T47D (cell line): ENCODE measurements around the gene UCK2.
A peak's percentile ranks its signal among the peaks of the same experiment; 100 is the strongest.

Source experiments
- DNase-seq, 2 experiments: peaks; one replicate each; pipeline versions ENCODE4 v3.0.0 to v3.0.0-alpha.2; 2011 to 2012; ENCODE audit warnings: low read depth in 1 of 2, low spot score in 1 of 2
- JUND ChIP-seq: IDR thresholded peaks from 2 replicates; pipeline ENCODE4 v1.6.1; 2012; ENCODE audit warnings: low read depth
- in situ Hi-C: cut with HindIII; loops from 2 replicates; pipeline ENCODE4 v1.10.0; 2016; ENCODE audit warnings: low sequenced_read_pairs, low pct_unique_long_range_greater_than_20kb

Gene UCK2

GRCh38 chr1:165910764-165911421 is 83.5 kb downstream of the UCK2 start:
- in situ Hi-C loops: no loop called here
- TF ChIP-seq JUND: no peak
- no peak for DNase-seq

- TF ChIP-seq JUND: no peak
- in situ Hi-C loops: no loop called here
- DNase-seq: no peak
Observed at GRCh38 chr1:165911609-165912281, 84.3 kb downstream of the UCK2 start.

GRCh38 chr1:165912638-165913037 is 85.2 kb downstream of the UCK2 start:
- no peak for TF ChIP-seq JUND
- in situ Hi-C loops: no loop called here
- no peak for DNase-seq

- peak; percentile 72 to 87 for DNase-seq
- no peak for TF ChIP-seq JUND
- in situ Hi-C loops: no loop called here
Observed at GRCh38 chr1:165914136-165914798, 86.9 kb downstream of the UCK2 start.

DNA sequence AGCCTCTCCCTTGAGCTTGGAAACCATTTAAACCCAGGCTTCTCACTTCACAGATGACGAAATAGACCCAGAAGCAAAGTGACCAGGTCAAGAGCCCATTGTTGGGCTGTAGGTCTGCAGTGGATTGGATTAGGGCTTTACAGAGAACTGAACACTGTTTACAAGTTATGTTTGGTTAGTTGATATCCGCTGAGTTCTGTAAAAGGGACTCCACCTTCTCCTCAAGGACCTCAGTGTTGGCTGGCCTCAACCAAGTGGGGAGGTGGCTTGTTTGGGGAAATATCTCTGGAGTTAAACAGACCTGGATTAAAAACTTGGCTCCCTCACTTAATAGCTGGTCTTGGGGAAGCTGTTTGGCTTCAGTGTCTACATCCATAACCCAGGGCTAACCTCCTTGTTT is 88.1 kb downstream of the UCK2 start:
- in situ Hi-C loops: no loop called here
- DNase-seq: no peak
- TF ChIP-seq JUND: no peak

- no peak for TF ChIP-seq JUND
- DNase-seq: no peak
- in situ Hi-C loops: no loop called here
Observed at GRCh38 chr1:165915932-165916348, 88.5 kb downstream of the UCK2 start.

DNA sequence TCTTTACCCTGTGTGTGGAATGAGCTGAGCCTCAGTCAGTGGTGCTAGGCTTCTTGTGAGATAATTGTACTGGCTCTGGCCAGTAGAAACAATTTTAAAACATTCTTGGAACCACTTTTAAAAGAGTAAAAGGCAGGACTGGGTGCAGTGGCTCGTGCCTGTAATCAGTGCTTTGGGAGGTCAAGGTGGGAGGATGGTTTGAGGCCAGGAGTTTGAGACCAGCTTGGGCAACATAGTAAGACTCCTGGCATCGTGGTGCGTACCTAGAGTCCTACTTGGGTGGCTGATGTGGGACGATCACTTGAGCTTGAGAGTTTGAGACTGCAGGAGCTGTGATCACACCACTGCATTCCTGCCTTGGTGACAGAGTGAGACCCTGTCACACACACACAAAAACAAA is 89.8 kb downstream of the UCK2 start:
- TF ChIP-seq JUND: no peak
- DNase-seq: no peak
- in situ Hi-C loops: no loop called here

GRCh38 chr1:165924117-165924516 is 96.7 kb downstream of the UCK2 start:
- DNase-seq: no peak
- TF ChIP-seq JUND: no peak
- in situ Hi-C loops: no loop called here

GRCh38 chr1:165925498-165926079 is 98.2 kb downstream of the UCK2 start:
- in situ Hi-C loops: no loop called here
- TF ChIP-seq JUND: no peak
- DNase-seq: no peak

- in situ Hi-C loops: no loop called here
- TF ChIP-seq JUND: no peak
- DNase-seq: no peak
Observed at GRCh38 chr1:165927169-165927568, 99.8 kb downstream of the UCK2 start.

DNA sequence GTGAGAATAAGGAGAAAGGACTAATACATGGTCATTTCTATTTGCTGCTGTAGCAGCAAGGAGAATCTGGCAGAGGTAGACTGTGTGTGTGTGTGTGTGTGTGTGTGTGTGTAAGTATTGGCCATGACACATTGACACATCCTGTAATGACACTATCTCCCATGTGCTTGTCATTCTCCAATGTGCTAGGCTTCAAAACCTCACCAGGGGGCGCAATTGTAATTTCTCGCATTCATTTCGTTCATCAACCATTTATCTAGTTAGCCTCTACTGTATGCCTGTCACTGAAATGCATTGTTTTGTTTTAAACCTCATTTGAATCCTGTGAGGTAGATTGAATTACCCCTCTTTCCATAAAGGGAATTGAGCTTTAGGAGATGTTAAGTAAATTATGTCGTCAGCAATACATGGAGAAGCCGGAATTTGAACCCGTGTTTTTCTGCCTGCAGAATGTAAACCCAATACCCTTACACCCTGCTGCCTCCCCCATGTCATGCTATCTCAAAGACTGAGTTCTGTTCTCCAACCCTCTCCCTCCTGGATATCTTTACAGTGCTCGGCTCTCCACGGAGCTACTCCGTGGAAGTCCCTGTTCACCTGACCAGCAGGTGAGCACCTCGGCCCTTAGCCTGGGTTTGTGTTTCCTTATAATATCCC is 100.8 kb downstream of the UCK2 start:
- peak; percentile 57 to 83 for DNase-seq
- in situ Hi-C loops: no loop called here
- TF ChIP-seq JUND: no peak

- no peak for TF ChIP-seq JUND
Observed at GRCh38 chr1:165930961-165931360, 103.5 kb downstream of the UCK2 start.

More at GRCh38 chr1:165930961-165931360, 103.5 kb downstream of the UCK2 start:
- DNase-seq: no peak
- in situ Hi-C loops: no loop called here
